ENCODE results near the gene SORBS1. TPM values are rescaled to one million over a fixed set of nuclear protein-coding genes. Genes with fewer than 3 reads are reported as not detected.

Gene SORBS1
- total and polyA plus RNA-seq, 9 of the 15 experiments (the other 6 are each of a cell fraction or from before 2014, with no cell fraction given) = 2.0 to 13.3 (median 6.5) TPM

DNA sequence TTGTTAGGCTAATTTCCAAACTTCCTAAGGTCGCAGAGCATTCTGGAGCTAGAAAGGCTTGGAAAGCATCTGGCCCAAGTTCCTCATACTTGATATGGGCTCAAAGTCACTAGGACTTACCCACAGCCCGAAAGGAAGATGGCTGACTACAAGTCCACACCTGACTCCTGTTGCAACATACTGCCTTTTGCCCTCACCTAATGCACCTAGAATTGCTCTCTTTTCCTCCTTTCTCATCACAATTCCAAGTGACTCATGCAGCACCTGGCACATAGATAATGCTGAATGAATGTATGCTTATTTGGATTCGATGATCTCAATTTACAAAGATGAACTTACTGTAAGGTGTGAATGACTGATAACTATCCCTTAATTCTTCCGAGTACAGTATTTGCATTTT, 131.5 kb downstream of the SORBS1 start:
- ChIA-PET CTCF (ENCODE audit: low intra/inter-chr PET ratio) (interaction anchor here (1.1 to 4.3 kb wide), 2 partner anchors 10 to 172 kb away, joined by 3 to 62 read pairs; no protein-coding TSS in a partner anchor), POLR2A (no interaction called here)
- H3K4me3 ChIP-seq = no peak overlapping the region
- intact Hi-C loops (cut with micrococcal nuclease) = loop anchor here (1.0 to 5.0 kb wide), 4 partner anchors 37 to 172 kb away; no protein-coding TSS in a partner anchor
- DNase-seq (ENCODE audit: extremely low read depth in 1 of 4, low spot score in 3 of 4) (no peak), ATAC-seq (no peak), FAIRE-seq (no peak)
- H3K9me3 ChIP-seq (replicated peaks; ENCODE audit: control insufficient read depth, insufficient read depth, low read depth, low read length) = no peaks in the 10 kb centered on the region
- TF ChIP-seq ZNF23 (CRISPR knock-in tag; IDR thresholded peaks at IDR 0.05) (no peak), CHCHD3 (CRISPR knock-in tag; IDR thresholded peaks at IDR 0.05) (no peak), PHTF2 (CRISPR knock-in tag; IDR thresholded peaks at IDR 0.05) (no peak), CREB1 (IDR thresholded peaks at IDR 0.05) (no peak), CREB1 (CRISPR knock-in tag; IDR thresholded peaks at IDR 0.05) (no peak), SREBF1 (IDR thresholded peaks at IDR 0.05; ENCODE audit: borderline replicate concordance, low read depth, low read length) (no peak), CEBPB (tag; IDR thresholded peaks at IDR 0.05) (no peak), YBX1 (IDR thresholded peaks at IDR 0.05) (no peak), HMGN3 (IDR thresholded peaks at IDR 0.05; ENCODE audit: borderline replicate concordance, extremely low read depth, insufficient read length, low read depth, low read length) (no peak), HNRNPL (IDR thresholded peaks at IDR 0.05; ENCODE audit: low read depth, low read length) (no peak), SAFB (IDR thresholded peaks at IDR 0.05; ENCODE audit: borderline replicate concordance, low read depth, low read length) (no peak), TCF7 (IDR thresholded peaks at IDR 0.05; ENCODE audit: borderline replicate concordance) (no peak), IRF2 (CRISPR knock-in tag; IDR thresholded peaks at IDR 0.05) (no peak), SMAD3 (CRISPR knock-in tag; conservative IDR thresholded peaks at IDR 0.05) (no peak), NONO (IDR thresholded peaks at IDR 0.05; ENCODE audit: low read depth in 2 of 2, low read length in 1 of 2) (no peak)
- TF ChIP-seq, protein P1, sequence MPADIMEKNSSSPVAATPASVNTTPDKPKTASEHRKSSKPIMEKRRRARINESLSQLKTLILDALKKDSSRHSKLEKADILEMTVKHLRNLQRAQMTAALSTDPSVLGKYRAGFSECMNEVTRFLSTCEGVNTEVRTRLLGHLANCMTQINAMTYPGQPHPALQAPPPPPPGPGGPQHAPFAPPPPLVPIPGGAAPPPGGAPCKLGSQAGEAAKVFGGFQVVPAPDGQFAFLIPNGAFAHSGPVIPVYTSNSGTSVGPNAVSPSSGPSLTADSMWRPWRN (IDR thresholded peaks at IDR 0.05; ENCODE audit: low read depth) = no peak
- TF ChIP-seq, protein P2, sequence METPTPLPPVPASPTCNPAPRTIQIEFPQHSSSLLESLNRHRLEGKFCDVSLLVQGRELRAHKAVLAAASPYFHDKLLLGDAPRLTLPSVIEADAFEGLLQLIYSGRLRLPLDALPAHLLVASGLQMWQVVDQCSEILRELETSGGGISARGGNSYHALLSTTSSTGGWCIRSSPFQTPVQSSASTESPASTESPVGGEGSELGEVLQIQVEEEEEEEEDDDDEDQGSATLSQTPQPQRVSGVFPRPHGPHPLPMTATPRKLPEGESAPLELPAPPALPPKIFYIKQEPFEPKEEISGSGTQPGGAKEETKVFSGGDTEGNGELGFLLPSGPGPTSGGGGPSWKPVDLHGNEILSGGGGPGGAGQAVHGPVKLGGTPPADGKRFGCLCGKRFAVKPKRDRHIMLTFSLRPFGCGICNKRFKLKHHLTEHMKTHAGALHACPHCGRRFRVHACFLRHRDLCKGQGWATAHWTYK (CRISPR knock-in tag; IDR thresholded peaks at IDR 0.05) = no peak
- TF ChIP-seq, protein P3, sequence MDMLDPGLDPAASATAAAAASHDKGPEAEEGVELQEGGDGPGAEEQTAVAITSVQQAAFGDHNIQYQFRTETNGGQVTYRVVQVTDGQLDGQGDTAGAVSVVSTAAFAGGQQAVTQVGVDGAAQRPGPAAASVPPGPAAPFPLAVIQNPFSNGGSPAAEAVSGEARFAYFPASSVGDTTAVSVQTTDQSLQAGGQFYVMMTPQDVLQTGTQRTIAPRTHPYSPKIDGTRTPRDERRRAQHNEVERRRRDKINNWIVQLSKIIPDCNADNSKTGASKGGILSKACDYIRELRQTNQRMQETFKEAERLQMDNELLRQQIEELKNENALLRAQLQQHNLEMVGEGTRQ (CRISPR knock-in tag; IDR thresholded peaks at IDR 0.05) = no peak
- WGBS (ENCODE audit: insufficient coverage, low coverage, missing lambda C conversion rate) = 73% methylated on average over 4 of the region's 4 CpGs
- no peaks in the 10 kb centered on the region for H3K9me1 ChIP-seq (ENCODE audit: control insufficient read depth, insufficient read depth, low read length)
- H3K4me1 ChIP-seq (replicated peaks in 1 of 2; ENCODE audit: control insufficient read depth in 2 of 2, insufficient read depth in 2 of 2, low read length in 2 of 2) = peaks cover 0 to 20% of the 10 kb centered on the region in 2 experiments; a peak in 4 of 5 replicates
- no peak overlapping the region for H2AFZ ChIP-seq (ENCODE audit: low read depth, low read length)
- H3K36me3 ChIP-seq (ENCODE audit: control insufficient read depth, insufficient read depth, low read length) = no peaks in the 10 kb centered on the region
- no peaks in the 10 kb centered on the region for H3K79me2 ChIP-seq (ENCODE audit: control insufficient read depth, insufficient read depth, low read length)
- in situ Hi-C loops (cut with MboI) = loop anchor here (5.0 kb wide), 1 partner anchor 173 kb away; no protein-coding TSS in a partner anchor
- no peak overlapping the region for H3K27ac ChIP-seq (ENCODE audit: extremely low read depth, low read depth, low read length)
- H3K9ac ChIP-seq (ENCODE audit: insufficient read depth in 1 of 2, low read depth in 2 of 2, low read length in 2 of 2) = no peak overlapping the region
- H3K4me2 ChIP-seq (ENCODE audit: insufficient read depth, low read length) = no peak overlapping the region
- 0 out of 2 replicates have a peak, but pooled peaks cover 9% of the 10 kb centered on the region for H4K20me1 ChIP-seq (replicated peaks; ENCODE audit: control insufficient read depth, insufficient read depth, low read length)
- no peaks in the 10 kb centered on the region for H3K27me3 ChIP-seq (ENCODE audit: control insufficient read depth in 2 of 2, insufficient read depth in 2 of 2, low read length in 2 of 2)
- no TSS peak for BruUV-seq (replicated peaks)
